DOHH2 (cell line): ENCODE data around the gene CASTOR2.

Experiments
- CTCF ChIP-seq: fragments of 200-600 bp; sonication (generic); IDR thresholded peaks from one replicate; pipeline ENCODE4 v1.5.1; 2014; ENCODE audit warnings: antibody characterized with exemption, mild to moderate bottlenecking, low read depth, low read length; ENCODE audit not compliant: poor library complexity, severe bottlenecking
- EZH2phosphoT487 ChIP-seq: fragments of 200-600 bp; sonication (generic); IDR thresholded peaks from 2 replicates; pipeline ENCODE4 v1.6.1; 2017; ENCODE audit warnings: borderline replicate concordance, mild to moderate bottlenecking, antibody characterized with exemption, low read length, moderate library complexity, mixed read lengths

DNA sequence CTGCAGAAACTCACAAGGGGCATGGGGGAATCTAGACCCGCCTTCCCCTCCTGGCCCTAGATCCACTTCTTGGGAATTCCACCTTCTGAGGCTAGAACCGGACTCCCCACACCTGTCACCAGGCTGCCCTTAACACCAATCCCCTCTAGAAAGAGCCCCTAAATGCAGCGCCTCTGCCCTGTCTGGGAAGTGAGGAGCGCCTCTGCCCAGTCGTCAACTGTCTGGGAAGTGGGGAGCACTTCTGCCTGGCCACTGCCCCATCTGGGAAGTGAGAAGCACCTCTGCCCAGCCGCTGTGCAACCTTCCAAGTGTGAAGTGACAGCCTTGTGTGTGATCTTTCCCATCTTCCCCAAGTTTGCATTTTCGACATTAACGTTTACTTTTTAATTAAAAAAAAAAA is 100.3 kb downstream of the CASTOR2 start:
- no peak for TF ChIP-seq CTCF
- TF ChIP-seq EZH2phosphoT487, result no peak
